HG03521 (cell line): ENCODE data around the gene ABCD4.

ENCODE experiments used
- ATAC-seq: cut with Tn5 transposase; IDR thresholded peaks from one replicate; pipeline ENCODE4 v1.9.1; 2021; ENCODE audit warnings: mild to moderate bottlenecking, moderate library complexity; ENCODE audit not compliant: unreplicated experiment

Gene ABCD4

DNA sequence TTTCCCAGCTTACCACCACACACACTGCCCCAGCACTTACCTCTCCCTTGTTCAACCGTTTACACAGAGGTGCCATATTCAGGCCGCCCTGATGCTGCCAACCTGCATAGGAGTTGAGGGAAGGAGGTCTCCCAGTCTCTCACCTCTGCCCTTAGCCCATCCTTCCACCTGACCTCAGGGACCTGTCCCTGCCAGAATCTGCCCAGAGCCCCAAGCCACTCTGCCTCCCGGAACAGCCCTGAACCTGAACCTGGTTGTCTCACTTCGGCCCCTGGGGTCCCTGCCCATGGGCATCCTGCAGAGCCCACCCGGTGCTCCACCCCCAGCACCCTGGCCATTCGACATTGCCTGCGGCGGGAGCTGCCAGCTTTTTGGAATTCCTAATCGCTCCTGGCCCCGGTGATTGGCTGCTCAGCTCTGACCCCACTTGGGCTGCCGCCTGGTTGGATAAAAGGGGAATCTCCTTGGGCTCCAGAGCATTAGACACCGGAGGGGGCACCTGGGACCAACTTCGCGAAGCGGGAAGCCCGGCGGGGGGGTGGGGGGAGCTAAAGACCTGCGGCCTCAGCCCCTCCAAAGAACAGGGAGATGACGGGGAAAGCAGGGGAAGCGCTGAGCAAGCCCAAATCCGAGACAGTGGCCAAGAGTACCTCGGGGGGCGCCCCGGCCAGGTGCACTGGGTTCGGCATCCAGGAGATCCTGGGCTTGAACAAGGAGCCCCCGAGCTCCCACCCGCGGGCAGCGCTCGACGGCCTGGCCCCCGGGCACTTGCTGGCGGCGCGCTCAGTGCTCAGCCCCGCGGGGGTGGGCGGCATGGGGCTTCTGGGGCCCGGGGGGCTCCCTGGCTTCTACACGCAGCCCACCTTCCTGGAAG lies 63.5 kb downstream of the ABCD4 start, which contains the start of gene VSX2:
VSX2 (plus strand) TSS at position 476 of the 874 bp plus-strand sequence; CDS start at position 589, 113 bp downstream.
- no peak for ATAC-seq

DNA sequence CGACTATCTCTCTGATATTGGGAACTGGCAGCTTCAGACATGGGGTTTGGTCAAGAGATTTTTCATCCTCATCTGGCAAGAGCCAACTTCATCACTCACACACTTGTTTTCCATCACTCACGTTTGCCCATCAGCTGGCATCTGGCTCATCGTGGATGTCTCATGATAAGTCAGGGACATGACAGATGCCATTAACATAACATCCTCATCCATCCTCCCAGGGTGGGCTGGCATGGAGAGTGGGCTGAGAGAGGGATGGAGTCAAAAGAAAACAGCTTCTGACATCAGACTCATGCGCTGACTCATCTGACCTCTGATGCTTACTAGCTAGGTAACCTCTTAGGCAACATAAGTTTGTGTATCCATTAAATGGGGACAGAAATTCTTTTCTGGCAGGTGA lies 65.3 kb downstream of the ABCD4 start:
- ATAC-seq = no peak
